CD4-positive, alpha-beta T cell treated with Interleukin-6 at 100 ng/mL for 8 hours (primary cell): Measurements from ENCODE around the gene ADRA1B.

Experiments
- DNase-seq: peaks from one replicate; pipeline ENCODE4 v3.0.0-alpha.2; 2020; ENCODE audit warnings: mixed read lengths, low spot score

ADRA1B gene

DNA sequence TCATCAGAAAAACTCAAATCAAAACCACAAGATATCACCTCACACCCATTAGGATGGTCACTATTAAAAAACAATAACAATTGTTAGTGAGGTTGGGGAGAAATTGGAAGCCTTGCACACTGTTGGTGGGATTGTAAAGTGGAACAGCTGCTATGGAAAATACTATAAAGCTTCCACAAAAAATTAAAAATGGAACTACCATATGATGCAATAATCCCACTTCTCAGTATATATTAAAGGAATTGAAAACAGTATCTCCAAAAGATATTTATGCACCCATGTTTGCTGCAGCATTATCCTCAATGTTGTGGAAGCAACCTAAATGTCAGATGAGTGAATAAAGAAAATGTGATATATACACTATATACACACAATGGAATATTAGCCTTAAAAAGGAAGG, 14.5 kb upstream of the ADRA1B start:
- no peak for DNase-seq

DNA sequence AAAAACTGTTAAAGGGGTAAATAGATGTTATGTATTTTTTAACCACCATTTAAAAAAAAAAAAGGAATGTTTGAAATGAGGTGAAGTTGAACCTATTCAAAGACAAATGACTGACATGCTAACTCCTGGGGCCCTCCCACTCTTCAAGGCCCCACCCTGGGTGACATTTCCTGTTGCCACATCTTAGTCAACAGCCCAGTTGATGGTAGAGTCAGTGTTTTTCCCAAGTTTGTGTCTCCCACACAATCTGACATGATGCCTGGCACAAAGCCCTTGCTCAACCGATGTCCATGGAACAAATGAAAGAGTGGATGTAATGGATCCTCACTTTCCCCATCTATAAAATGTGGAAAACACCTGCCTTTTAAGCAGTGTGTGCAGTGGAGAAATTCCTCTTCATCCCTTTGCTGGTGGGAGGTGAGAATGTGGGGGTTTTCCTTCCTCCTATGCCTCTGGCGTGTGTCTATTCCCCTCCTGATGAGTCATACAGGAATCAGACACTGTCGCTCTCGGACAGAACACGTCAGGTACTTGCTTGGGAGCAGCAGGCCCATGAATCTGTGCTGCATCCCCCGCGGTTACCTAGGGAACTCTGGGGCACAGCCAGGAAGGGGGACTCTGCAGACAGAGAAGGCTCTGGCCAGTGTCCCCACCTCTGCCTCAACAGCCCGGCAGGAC, 13.7 kb upstream of the ADRA1B start:
- DNase-seq, result no peak

DNA sequence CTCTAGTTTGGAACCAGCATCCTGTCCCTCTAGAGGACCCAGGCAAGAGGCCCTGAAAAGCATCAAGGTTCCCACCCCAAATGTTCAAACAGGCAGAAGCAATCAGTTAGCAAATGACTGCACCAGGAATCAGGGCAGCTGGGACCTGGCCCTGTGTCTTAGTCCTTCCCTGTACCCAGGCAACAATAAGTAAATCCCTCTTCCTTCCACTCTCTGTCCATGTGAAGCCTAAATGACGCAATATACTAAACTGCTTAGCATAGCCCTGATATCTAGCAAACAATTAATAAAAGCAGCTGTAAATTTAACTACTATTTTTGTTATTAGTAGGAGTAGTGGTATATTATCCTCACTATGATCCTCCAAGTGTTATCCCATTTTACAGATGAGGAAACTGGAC, 13.2 kb upstream of the ADRA1B start:
- no peak for DNase-seq

DNA sequence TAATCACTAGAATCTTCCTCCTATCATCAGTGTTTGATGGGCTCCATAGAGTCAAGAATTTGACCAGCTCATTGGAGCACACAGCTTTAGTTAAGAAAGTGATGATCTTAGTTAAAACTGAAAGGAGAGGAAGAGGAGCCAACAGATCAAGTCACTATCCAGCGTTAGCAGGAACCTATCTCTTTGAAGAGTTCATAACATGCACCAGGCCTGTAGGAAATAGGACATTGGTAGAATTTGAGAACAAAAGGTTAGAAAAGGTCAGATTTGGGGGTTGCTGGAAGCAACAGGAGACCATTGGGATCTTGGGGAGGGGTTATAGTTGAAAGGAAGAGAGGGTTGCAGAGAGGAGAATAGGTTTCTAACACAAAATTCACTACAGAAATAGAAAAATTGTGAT, 11.4 kb upstream of the ADRA1B start:
- DNase-seq, result no peak

DNA sequence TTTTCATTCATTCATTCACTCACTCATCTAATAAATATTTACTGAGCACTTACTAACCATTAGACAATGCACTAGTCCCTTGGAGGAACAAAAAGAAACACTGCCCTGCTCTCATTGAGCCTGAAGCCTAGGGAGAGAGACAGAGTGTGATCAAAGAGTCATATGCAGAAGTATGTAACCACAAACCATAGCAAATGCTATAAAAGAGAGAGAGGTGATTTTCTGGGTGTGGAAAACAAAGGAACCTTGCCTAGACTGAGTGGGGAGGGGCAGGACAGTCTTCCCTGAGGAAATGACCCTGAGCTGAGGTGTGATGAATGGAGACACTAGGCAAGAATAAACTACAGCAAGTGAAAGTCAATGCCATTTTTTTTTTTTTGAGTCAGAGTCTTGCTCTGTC, 10.8 kb upstream of the ADRA1B start:
- DNase-seq, result no peak

DNA sequence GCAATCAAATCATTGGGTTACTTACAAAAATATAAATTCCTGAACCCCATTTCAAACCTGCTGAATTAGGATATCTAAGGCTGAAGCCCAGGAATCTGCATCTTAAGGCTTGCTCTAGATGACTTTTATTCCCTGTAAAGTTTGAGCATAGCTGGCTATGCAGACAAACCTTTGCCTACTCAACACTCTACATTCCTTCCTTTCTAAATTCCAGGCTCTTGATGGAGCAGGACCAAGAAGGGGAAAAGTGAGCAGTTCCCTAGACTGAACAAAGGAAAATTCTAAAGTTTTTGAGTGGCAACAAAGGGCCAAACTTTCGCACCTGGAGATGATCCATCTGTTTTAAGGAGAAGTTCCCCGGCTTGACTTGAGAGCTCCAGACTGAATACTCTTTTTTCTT, 9.8 kb upstream of the ADRA1B start:
- DNase-seq, result no peak

DNA sequence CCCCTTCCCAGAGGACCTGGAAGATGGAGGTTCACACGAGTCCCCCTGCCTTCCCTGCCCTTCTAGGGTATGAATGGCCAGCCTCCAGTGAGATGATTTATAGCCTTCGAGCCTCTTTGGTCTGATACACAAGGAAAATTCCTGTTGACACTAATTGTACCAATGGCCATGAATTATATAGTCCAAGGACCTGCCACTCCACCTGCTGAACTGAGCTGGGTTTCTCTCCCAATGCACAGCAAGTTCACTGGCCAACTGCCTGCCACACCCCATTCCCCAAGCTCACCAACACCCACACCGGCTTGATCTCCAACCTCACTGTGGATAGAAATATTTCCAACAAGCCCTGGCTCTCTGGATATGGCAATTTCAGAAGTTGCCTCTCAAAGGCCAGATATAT, 9.3 kb upstream of the ADRA1B start:
- no peak for DNase-seq

DNA sequence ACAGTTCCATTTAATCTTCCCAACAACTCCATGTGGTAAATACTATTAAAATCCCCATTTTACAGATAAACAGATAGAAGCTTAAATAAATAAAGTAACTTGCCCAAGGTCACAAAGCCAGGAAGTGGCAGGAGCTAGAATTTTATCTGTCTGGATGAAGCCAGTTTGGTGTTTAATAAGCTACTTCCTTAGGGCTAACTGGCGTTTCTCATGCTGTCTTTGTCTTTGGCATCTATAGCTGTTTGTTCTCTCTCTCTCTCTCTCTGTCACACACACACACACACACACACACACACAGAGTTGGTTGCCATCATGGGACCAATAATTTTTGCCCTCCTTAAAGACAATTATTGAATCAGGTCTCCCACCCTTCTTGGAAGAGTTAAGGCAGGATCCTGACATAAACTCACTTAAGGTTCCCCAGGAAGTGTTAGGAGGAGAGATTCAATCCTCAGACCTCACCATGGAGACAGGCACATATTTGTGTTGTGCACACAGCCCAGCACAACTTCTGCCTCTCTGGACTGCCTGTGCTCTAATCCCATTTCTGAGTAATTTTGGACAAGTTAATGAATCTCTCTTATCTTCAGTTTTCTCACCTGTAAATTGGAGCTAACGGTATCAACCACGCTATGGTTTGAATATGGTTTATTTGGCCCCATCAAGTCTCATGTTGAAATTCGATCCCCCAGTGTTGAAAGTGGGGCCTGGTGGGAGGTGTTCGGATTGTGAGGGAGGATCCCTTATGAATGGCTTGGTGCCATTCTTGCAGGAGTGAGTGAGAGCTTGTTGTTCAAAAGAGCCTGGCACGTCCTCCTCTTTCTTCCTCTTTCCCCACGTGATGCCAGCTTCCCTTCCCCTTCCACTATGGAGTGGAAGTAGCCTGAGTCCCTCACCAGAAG, 8.3 kb upstream of the ADRA1B start:
- DNase-seq, result no peak

DNA sequence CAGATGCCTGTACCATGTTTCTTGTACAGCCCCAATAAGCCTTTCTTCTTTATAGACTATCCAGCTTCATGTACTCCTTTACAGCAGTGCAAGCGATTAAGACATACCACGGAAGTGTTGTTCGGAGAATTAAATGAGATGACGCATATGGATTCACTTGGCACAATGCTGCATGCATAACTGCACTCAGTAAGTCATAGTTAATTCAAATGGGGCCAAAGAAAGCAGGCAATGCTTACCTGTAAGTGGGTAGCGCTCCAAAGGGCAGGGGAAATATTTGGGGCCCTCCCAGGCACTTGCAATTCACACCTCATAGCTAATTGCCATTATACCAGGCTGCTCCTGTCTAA, 7.7 kb upstream of the ADRA1B start:
- DNase-seq, result no peak

DNA sequence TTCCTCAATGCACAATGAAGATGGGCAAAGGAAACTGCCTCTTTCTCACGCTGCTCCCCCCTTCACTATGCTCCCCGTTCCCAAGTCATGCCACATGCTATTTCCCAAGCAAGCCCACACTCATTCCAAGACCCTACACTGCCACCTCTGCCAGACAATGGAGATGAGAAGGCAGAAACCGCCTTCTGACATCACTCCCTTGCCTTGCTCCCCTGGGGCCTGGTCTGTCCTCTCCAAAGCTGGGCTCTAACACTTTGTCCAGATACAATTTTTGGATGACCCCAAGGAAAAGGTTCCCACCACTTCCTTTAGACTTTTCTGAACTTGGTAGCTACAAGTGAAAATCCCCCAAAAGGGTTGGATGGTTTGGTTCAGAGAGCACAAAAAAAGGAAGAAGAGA, 7.2 kb upstream of the ADRA1B start:
- DNase-seq, result no peak

DNA sequence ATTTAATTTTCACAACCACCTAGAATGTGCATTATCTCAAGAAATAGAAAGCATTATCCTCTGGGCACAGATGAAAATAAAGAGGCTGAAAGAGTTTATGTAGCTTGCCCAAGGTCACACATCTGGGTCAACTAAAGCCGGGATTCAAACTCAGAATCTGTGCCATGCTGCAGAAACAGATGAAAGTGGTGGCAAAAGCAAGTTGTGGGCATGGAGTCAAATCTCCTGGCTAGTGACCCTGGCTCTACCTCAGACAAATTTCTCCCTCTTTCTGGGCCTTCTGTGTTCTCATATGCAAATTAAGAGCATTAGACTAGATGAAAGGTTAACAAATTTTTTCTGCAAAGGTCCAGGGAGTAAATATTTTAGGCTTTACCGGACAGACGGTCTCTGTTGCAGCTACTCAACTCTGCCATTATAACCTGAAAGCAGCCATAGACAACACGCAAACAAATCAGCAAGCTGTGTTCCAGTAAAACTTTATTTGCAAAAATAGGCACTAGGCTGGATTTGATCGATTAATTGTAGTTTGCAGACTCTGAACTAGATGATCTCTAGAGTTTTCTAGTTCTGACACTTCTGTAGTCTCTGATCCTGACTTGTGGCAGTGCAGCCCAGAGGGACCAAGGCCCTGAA, 6.0 kb upstream of the ADRA1B start:
- DNase-seq, result no peak

DNA sequence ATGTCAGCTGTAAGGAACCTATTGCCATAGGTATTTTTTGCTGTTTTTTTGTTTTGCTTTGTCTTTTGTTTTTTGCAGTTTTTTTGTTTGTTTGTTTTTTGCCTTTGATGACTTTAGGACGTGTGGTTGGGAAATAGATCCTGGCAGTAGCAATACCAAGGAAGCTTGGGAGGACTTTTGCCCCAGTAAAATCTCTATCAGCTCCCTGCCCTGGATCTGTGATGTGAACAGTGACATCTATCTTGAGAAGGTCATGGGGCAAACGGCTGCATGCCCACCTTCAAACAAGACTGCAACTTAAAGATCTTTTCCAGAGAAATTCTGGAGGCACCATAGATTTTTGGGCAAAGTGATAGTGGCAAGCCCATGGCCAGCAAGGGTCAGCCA, 5.4 kb upstream of the ADRA1B start:
- DNase-seq, result no peak

DNA sequence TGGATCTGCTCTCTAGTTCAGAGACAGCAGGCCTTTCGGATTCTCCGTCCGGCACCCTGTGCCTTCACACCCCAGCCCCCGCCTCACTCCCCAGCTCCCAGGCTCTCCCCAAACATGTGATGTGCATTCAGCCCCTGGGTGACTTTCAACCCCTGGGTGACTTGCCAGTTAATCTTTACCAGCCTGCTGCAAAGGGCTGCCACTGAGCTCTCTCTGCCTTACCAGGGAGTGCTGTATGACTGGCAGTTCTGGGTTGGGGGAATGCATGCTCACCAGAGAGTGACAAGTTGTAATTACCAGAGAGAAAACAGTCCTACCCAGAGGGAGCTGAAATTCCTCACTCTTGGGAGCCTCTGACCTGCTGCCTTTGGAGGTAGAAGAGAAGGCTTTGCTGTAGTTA, 4.9 kb upstream of the ADRA1B start:
- no peak for DNase-seq

DNA sequence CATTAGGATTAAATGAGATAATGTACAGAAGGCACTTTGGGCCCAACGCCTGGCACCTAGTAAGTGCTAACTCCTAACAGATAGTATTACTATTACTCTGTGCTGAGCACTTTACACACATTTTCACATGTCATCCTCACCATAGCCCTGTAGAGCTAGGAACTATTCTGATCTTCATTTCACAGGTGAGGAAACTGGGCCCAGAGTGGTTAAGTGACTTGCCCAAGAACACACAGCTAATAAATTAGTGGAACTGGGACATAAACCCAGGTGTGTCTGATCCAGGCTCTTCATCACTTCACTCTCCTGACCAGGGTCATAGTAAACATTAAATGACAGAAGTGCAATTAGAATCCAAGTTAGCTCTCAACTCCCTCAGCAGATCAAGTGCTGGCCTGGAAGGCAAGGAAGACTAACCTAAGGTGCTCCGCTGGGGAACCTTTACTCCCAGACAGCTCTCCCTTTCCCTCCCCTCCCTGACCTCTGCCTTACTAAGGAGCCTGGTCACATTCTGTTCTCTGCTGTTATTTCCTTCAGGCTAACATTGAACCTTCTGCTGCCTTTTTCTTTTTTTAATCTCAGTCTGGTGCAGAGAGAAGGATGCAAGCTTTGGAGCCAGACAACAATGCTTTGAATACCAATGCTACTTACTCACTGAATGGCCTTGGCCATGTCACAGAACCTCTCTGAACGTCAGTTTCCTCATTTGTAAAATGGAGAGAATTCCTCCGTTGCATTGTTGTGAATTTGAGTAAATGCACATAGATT, 4.1 kb upstream of the ADRA1B start:
- DNase-seq, result no peak

DNA sequence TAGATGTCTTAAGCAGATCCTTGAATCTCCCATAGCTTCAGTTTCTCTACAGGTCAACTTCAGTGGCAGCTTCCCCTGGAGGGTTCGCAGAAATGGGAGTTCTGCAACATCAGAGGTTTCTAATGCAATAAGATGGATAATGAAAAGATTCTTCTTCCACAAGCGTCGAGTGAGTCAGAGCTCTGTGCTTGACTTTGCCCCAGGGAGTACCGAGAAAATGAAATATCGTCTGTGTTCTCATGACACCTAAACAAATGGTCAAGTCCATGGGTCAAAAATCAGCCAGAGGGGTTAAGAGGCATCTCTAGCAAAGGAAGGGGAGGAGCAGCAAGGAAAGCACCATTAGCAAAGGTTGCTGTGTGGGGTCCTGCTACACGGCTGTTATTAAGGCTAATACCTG, 3.2 kb upstream of the ADRA1B start:
- DNase-seq, result no peak

DNA sequence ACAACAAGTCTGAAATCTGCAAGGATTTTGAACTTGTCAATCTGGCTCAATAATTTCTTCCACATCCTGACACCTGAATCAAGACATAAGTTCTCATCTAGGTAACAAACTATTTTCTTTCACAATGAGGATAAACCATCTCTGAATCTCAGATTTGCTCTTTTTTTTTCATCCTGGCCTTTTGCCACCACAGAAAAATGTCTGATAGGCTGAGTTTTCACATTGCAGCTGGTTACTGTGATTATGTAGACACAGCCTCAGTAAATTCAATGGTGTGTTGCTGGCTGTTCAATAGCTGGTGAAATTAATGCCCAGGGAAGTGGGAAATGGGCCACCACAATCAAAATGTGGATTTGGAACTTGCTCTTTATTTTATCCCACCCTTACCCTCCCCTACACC, 2.8 kb upstream of the ADRA1B start:
- DNase-seq, result no peak

DNA sequence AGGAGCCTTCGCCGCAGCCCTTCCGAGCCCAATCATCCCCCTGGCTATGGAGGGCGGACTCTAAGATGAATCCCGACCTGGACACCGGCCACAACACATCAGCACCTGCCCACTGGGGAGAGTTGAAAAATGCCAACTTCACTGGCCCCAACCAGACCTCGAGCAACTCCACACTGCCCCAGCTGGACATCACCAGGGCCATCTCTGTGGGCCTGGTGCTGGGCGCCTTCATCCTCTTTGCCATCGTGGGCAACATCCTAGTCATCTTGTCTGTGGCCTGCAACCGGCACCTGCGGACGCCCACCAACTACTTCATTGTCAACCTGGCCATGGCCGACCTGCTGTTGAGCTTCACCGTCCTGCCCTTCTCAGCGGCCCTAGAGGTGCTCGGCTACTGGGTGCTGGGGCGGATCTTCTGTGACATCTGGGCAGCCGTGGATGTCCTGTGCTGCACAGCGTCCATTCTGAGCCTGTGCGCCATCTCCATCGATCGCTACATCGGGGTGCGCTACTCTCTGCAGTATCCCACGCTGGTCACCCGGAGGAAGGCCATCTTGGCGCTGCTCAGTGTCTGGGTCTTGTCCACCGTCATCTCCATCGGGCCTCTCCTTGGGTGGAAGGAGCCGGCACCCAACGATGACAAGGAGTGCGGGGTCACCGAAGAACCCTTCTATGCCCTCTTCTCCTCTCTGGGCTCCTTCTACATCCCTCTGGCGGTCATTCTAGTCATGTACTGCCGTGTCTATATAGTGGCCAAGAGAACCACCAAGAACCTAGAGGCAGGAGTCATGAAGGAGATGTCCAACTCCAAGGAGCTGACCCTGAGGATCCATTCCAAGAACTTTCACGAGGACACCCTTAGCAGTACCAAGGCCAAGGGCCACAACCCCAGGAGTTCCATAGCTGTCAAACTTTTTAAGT, 819 bp downstream of the ADRA1B start:
- DNase-seq, result no peak

DNA sequence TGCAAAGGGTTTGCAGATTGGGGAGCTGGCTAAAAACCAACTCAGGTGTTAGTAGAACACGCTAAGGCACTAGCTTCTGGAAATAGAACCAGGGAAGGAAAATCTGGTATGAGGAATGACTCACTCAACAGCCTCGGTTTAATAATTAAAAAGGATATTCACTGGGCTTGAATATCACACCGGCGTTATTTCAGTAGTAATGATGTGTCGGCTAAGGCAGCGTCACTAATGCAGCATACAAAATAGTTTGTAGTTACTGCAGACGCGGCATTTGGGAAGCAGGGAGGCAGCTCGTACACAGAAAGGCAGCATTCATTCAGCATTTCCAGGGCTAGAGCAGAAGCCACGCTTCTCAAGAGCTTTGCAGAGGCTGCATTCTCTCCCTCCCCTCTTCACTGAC, 1.7 kb downstream of the ADRA1B start:
- DNase-seq, result no peak

DNA sequence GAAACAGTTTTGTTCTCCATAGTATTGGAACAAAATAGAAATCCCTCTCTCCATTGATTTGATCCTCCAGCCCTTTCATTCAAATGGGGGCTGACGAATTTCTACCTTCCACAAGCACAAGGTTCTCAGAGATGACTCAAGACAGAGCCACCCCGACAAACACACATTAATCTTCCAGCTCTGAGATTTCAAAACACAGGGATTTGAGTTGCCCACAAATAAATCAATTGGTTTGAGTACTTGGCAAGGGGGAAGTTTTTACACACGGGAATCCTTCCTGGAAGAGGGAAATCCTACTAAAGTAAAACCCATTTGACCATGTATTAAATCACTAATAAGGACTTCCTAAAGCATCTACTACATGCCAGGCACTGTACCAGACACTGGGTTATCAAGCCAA, 5.4 kb downstream of the ADRA1B start:
- no peak for DNase-seq

DNA sequence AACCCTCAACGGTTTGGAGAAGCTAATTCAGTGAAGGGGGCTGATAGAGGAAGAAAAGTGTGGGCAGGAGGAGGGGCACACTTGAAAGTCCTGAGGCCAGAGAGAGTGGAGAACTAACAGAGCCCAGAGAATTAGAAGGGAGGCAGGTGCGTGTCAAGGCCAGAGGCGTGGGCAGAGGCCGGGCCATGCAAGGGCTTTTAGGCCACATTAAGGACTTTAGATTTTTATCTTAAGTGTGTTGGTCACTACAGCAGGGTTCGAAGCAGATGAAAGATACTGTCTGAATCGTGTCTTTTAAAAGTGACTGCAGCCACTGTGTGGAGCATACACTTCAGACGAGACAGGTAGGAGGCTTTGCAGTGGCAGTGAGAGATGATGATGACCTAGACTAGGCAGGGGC, 6.7 kb downstream of the ADRA1B start:
- DNase-seq, result no peak

DNA sequence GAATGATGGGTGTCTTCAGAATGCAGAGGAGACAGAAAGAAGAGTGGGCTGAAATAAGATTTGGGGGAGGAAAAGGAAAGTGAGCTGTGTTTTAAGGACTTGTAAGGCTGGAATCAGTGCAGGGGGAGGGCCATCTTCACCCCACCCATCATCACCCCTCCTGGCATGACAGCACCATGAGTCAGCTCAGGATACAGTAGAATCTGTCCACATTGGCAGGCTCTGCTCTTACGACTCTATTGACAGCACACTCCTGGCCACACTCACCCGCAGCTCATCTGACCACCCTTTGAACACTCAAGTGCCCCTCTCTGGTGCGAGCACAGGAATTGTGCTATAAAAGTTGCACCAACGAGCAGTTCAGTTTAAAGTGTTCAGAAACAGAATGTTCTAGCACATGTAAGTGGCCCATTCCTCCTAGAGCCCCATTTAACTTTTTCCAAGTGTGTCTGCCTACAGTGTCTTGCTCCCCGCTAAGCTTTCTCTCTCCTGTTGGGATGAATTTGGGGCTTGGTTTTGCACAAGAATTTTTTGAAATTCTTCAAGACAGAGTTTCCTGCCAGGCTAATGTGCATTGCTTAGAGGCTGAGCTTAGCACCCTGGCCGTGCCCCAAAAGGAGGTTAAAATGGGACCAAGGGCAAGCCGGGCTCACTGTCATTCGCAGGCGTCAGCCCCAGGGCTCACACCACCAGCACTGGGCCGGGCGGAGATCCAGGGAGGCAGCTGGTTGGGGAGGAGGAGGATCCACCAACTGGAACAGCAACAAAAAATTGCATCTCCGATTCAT, 12.0 kb downstream of the ADRA1B start:
- DNase-seq, result no peak
